WTC11 (cell line): ENCODE data around the gene MTA1. TPM values are rescaled to one million over a fixed set of nuclear protein-coding genes. Genes with fewer than 3 reads are reported as not detected.

ENCODE experiments used
- ATAC-seq: fragments of 200-7000 bp; cut with Tn5 transposase; 2 replicates; pipeline ENCODE4 v1.10.0; 2021; ENCODE audit warnings: mild to moderate bottlenecking, moderate library complexity
- CTCF ChIA-PET: fragments of 300-600 bp; sonication (Branson Sonifier 250); formaldehyde crosslinking; loops from one replicate; lab custom pipeline; 2021; ENCODE audit warnings: antibody characterized with exemption; lab: Charles Lee
- POLR2A ChIA-PET: fragments of 350-600 bp; sonication (Branson Sonifier 250); formaldehyde crosslinking; loops from one replicate; lab custom pipeline; 2021; ENCODE audit warnings: antibody characterized with exemption; lab: Charles Lee
- DNase-seq: peaks from one replicate; pipeline ENCODE4 v3.0.0; 2021; ENCODE audit warnings: low spot score
- H3K27ac Mint-ChIP-seq: 2 replicates; pipeline ENCODE4 v1.8.0; 2021; ENCODE audit warnings: mixed read lengths
- H3K27me3 Mint-ChIP-seq: 2 replicates; pipeline ENCODE4 v1.8.0; 2021; ENCODE audit warnings: low read depth, mild to moderate bottlenecking, moderate library complexity, mixed read lengths
- H3K36me3 Mint-ChIP-seq: 2 replicates; pipeline ENCODE4 v1.8.0; 2021; ENCODE audit warnings: mixed read lengths
- H3K4me1 Mint-ChIP-seq: 2 replicates; pipeline ENCODE4 v1.8.0; 2022; ENCODE audit warnings: mixed read lengths
- H3K4me3 Mint-ChIP-seq: 2 replicates; pipeline ENCODE4 v1.8.0; 2021; ENCODE audit warnings: mild to moderate bottlenecking, moderate library complexity, mixed read lengths
- H3K9me3 Mint-ChIP-seq: 2 replicates; pipeline ENCODE4 v1.8.0; 2021; ENCODE audit warnings: mixed read lengths
- ETV6 ChIP-seq: sonication (generic); formaldehyde crosslinking; IDR thresholded peaks from 2 replicates; pipeline ENCODE4 v1.8.1; 2022; ENCODE audit warnings: mild to moderate bottlenecking, missing genetic modification reagents
- FOXK1 ChIP-seq: sonication (generic); formaldehyde crosslinking; IDR thresholded peaks from 2 replicates; pipeline ENCODE4 v1.8.0; 2022; ENCODE audit warnings: mild to moderate bottlenecking, moderate library complexity, missing genetic modification reagents
- JAZF1 ChIP-seq: fragments of 250-450 bp; sonication (Bioruptor Pico); IDR thresholded peaks from 2 replicates; pipeline ENCODE4 v1.9.0; 2021; ENCODE audit warnings: moderate library complexity, mild to moderate bottlenecking, inconsistent platforms
- JUN ChIP-seq: sonication (generic); formaldehyde crosslinking; IDR thresholded peaks from 2 replicates; pipeline ENCODE4 v1.8.0; 2023; ENCODE audit warnings: mild to moderate bottlenecking, missing genetic modification reagents
- RORB ChIP-seq: fragments of 250-450 bp; sonication (Bioruptor Pico); IDR thresholded peaks from 2 replicates; pipeline ENCODE4 v1.9.0; 2021; ENCODE audit warnings: mild to moderate bottlenecking
- TP53 ChIP-seq: sonication (generic); formaldehyde crosslinking; IDR thresholded peaks from 2 replicates; pipeline ENCODE4 v1.8.1; 2023; ENCODE audit warnings: mild to moderate bottlenecking, missing genetic modification reagents
- ZNF416 ChIP-seq: fragments of 250-450 bp; sonication (Bioruptor Pico); IDR thresholded peaks from 2 replicates; pipeline ENCODE4 v1.9.0; 2021; ENCODE audit warnings: mild to moderate bottlenecking, inconsistent platforms
- total RNA-seq: library from RNA; stranded (reverse); gene quantifications from 3 replicates; pipeline ENCODE4 v1.2.3, GENCODE V29; 2021
- TF ChIP-seq, protein P1 (sequence below): sonication (generic); formaldehyde crosslinking; IDR thresholded peaks from 2 replicates; pipeline ENCODE4 v1.8.0; 2022; ENCODE audit warnings: missing genetic modification reagents
- TF ChIP-seq, protein P2 (sequence below): sonication (generic); formaldehyde crosslinking; IDR thresholded peaks from 2 replicates; pipeline ENCODE4 v1.8.0; 2022; ENCODE audit warnings: mild to moderate bottlenecking, missing genetic modification reagents
- TF ChIP-seq, protein P3 (sequence below): sonication (generic); formaldehyde crosslinking; IDR thresholded peaks from 2 replicates; pipeline ENCODE4 v1.8.0; 2022; ENCODE audit warnings: mild to moderate bottlenecking, missing genetic modification reagents
- TF ChIP-seq, protein P4 (sequence below): sonication (generic); formaldehyde crosslinking; IDR thresholded peaks from 2 replicates; pipeline ENCODE4 v1.8.1; 2022; ENCODE audit warnings: mild to moderate bottlenecking, moderate library complexity, missing genetic modification reagents
- TF ChIP-seq, protein P5 (sequence below): sonication (generic); formaldehyde crosslinking; IDR thresholded peaks from 2 replicates; pipeline ENCODE4 v1.8.0; 2023; ENCODE audit warnings: mild to moderate bottlenecking, missing genetic modification reagents
- TF ChIP-seq, protein P6 (sequence below): sonication (generic); formaldehyde crosslinking; IDR thresholded peaks from 2 replicates; pipeline ENCODE4 v1.8.0; 2023; ENCODE audit warnings: missing genetic modification reagents, mild to moderate bottlenecking, borderline replicate concordance
- TF ChIP-seq, protein P7 (sequence below): sonication (generic); formaldehyde crosslinking; IDR thresholded peaks from 2 replicates; pipeline ENCODE4 v1.8.1; 2023; ENCODE audit warnings: mild to moderate bottlenecking, missing genetic modification reagents, moderate library complexity

MTA1 gene
- total RNA-seq, 1 experiment from 2014 or later = 279 TPM

DNA sequence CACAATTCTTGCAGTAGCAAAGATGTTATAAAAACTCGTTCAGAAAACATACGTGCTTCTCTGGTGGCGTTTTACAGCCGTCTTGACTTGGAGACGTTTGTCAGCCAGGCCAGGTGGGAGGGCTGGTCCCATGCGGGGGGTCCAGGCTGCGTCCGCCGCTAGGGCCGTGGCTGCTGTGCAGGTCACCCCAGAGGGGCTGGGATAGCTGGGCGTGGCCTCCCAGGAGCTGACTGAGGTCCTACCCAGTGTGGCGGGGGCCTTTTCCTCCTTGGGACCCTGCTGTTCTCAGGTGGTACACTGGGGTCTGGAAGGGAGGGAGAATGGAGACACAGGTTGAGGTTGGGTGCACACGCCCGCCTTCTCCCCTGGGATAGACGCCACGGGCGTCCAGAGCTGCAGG lies 25.2 kb downstream of the MTA1 start:
- TF ChIP-seq, protein P1, sequence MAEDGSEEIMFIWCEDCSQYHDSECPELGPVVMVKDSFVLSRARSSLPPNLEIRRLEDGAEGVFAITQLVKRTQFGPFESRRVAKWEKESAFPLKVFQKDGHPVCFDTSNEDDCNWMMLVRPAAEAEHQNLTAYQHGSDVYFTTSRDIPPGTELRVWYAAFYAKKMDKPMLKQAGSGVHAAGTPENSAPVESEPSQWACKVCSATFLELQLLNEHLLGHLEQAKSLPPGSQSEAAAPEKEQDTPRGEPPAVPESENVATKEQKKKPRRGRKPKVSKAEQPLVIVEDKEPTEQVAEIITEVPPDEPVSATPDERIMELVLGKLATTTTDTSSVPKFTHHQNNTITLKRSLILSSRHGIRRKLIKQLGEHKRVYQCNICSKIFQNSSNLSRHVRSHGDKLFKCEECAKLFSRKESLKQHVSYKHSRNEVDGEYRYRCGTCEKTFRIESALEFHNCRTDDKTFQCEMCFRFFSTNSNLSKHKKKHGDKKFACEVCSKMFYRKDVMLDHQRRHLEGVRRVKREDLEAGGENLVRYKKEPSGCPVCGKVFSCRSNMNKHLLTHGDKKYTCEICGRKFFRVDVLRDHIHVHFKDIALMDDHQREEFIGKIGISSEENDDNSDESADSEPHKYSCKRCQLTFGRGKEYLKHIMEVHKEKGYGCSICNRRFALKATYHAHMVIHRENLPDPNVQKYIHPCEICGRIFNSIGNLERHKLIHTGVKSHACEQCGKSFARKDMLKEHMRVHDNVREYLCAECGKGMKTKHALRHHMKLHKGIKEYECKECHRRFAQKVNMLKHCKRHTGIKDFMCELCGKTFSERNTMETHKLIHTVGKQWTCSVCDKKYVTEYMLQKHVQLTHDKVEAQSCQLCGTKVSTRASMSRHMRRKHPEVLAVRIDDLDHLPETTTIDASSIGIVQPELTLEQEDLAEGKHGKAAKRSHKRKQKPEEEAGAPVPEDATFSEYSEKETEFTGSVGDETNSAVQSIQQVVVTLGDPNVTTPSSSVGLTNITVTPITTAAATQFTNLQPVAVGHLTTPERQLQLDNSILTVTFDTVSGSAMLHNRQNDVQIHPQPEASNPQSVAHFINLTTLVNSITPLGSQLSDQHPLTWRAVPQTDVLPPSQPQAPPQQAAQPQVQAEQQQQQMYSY (CRISPR knock-in tag) = no peak
- no peak for TF ChIP-seq FOXK1 (CRISPR knock-in tag)
- TF ChIP-seq, protein P2, sequence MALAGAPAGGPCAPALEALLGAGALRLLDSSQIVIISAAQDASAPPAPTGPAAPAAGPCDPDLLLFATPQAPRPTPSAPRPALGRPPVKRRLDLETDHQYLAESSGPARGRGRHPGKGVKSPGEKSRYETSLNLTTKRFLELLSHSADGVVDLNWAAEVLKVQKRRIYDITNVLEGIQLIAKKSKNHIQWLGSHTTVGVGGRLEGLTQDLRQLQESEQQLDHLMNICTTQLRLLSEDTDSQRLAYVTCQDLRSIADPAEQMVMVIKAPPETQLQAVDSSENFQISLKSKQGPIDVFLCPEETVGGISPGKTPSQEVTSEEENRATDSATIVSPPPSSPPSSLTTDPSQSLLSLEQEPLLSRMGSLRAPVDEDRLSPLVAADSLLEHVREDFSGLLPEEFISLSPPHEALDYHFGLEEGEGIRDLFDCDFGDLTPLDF (CRISPR knock-in tag) = no peak
- no peak for TF ChIP-seq TP53 (CRISPR knock-in tag)
- TF ChIP-seq ETV6 = no peak
- TF ChIP-seq ZNF416 = no peak
- no peak for TF ChIP-seq RORB (CRISPR knock-in tag)
- TF ChIP-seq, protein P3, sequence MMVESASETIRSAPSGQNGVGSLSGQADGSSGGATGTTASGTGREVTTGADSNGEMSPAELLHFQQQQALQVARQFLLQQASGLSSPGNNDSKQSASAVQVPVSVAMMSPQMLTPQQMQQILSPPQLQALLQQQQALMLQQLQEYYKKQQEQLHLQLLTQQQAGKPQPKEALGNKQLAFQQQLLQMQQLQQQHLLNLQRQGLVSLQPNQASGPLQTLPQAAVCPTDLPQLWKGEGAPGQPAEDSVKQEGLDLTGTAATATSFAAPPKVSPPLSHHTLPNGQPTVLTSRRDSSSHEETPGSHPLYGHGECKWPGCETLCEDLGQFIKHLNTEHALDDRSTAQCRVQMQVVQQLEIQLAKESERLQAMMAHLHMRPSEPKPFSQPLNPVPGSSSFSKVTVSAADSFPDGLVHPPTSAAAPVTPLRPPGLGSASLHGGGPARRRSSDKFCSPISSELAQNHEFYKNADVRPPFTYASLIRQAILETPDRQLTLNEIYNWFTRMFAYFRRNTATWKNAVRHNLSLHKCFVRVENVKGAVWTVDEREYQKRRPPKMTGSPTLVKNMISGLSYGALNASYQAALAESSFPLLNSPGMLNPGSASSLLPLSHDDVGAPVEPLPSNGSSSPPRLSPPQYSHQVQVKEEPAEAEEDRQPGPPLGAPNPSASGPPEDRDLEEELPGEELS = no peak
- TF ChIP-seq, protein P4, sequence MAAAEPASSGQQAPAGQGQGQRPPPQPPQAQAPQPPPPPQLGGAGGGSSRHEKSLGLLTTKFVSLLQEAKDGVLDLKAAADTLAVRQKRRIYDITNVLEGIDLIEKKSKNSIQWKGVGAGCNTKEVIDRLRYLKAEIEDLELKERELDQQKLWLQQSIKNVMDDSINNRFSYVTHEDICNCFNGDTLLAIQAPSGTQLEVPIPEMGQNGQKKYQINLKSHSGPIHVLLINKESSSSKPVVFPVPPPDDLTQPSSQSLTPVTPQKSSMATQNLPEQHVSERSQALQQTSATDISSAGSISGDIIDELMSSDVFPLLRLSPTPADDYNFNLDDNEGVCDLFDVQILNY (CRISPR knock-in tag) = no peak
- Mint-ChIP-seq H3K9me3 (no peaks in the 10 kb centered on the region), H3K27me3 (no peaks in the 10 kb centered on the region), H3K4me1 (no peaks in the 10 kb centered on the region), H3K4me3 (no peak overlapping the region), H3K27ac (no peak overlapping the region), H3K36me3 (peaks cover 17% of the 10 kb centered on the region)
- POLR2A ChIA-PET = no interaction called here
- DNase-seq (no peak), ATAC-seq (no peak)
- CTCF ChIA-PET = interaction anchor here (1.7 kb wide), 1 partner anchor 11 kb away, joined by 6 read pairs; no protein-coding TSS in a partner anchor

DNA sequence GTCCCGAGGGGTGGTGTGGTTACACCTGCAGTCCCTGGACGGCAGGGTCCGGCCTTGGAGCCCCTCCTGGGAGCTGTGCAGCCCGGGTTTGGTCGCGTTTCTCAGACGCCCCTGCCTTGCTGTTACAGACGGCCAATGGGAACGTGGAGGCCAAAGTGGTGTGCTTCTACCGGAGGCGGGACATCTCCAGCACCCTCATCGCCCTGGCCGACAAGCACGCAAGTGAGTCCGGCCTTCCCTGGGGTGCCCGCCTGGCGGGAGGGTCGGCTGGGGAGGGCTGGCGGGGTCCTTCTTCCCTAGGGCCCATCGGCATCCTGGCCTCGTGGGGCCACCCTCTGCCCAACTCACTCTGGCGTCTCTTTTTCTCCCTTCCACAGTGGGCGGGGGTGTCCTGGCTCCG lies 25.7 kb downstream of the MTA1 start:
- no peak for ATAC-seq
- POLR2A ChIA-PET = no interaction called here
- no peaks in the 10 kb centered on the region for H3K27me3 Mint-ChIP-seq
- no peak overlapping the region for H3K27ac Mint-ChIP-seq
- DNase-seq = no peak
- TF ChIP-seq JUN (CRISPR knock-in tag) = no peak
- TF ChIP-seq, protein P5, sequence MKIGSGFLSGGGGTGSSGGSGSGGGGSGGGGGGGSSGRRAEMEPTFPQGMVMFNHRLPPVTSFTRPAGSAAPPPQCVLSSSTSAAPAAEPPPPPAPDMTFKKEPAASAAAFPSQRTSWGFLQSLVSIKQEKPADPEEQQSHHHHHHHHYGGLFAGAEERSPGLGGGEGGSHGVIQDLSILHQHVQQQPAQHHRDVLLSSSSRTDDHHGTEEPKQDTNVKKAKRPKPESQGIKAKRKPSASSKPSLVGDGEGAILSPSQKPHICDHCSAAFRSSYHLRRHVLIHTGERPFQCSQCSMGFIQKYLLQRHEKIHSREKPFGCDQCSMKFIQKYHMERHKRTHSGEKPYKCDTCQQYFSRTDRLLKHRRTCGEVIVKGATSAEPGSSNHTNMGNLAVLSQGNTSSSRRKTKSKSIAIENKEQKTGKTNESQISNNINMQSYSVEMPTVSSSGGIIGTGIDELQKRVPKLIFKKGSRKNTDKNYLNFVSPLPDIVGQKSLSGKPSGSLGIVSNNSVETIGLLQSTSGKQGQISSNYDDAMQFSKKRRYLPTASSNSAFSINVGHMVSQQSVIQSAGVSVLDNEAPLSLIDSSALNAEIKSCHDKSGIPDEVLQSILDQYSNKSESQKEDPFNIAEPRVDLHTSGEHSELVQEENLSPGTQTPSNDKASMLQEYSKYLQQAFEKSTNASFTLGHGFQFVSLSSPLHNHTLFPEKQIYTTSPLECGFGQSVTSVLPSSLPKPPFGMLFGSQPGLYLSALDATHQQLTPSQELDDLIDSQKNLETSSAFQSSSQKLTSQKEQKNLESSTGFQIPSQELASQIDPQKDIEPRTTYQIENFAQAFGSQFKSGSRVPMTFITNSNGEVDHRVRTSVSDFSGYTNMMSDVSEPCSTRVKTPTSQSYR (CRISPR knock-in tag) = no peak
- TF ChIP-seq, protein P6, sequence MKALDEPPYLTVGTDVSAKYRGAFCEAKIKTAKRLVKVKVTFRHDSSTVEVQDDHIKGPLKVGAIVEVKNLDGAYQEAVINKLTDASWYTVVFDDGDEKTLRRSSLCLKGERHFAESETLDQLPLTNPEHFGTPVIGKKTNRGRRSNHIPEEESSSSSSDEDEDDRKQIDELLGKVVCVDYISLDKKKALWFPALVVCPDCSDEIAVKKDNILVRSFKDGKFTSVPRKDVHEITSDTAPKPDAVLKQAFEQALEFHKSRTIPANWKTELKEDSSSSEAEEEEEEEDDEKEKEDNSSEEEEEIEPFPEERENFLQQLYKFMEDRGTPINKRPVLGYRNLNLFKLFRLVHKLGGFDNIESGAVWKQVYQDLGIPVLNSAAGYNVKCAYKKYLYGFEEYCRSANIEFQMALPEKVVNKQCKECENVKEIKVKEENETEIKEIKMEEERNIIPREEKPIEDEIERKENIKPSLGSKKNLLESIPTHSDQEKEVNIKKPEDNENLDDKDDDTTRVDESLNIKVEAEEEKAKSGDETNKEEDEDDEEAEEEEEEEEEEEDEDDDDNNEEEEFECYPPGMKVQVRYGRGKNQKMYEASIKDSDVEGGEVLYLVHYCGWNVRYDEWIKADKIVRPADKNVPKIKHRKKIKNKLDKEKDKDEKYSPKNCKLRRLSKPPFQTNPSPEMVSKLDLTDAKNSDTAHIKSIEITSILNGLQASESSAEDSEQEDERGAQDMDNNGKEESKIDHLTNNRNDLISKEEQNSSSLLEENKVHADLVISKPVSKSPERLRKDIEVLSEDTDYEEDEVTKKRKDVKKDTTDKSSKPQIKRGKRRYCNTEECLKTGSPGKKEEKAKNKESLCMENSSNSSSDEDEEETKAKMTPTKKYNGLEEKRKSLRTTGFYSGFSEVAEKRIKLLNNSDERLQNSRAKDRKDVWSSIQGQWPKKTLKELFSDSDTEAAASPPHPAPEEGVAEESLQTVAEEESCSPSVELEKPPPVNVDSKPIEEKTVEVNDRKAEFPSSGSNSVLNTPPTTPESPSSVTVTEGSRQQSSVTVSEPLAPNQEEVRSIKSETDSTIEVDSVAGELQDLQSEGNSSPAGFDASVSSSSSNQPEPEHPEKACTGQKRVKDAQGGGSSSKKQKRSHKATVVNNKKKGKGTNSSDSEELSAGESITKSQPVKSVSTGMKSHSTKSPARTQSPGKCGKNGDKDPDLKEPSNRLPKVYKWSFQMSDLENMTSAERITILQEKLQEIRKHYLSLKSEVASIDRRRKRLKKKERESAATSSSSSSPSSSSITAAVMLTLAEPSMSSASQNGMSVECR (CRISPR knock-in tag) = no peak
- no peak for TF ChIP-seq JAZF1 (CRISPR knock-in tag)
- TF ChIP-seq, protein P7, sequence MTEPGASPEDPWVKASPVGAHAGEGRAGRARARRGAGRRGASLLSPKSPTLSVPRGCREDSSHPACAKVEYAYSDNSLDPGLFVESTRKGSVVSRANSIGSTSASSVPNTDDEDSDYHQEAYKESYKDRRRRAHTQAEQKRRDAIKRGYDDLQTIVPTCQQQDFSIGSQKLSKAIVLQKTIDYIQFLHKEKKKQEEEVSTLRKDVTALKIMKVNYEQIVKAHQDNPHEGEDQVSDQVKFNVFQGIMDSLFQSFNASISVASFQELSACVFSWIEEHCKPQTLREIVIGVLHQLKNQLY (CRISPR knock-in tag) = no peak
- H3K4me3 Mint-ChIP-seq = no peak overlapping the region
- no peaks in the 10 kb centered on the region for H3K9me3 Mint-ChIP-seq
- no peaks in the 10 kb centered on the region for H3K4me1 Mint-ChIP-seq
- peaks cover 20% of the 10 kb centered on the region for H3K36me3 Mint-ChIP-seq
- CTCF ChIA-PET = interaction anchor here (0.7 to 1.7 kb wide), 2 partner anchors 11 to 55 kb away, joined by 3 to 6 read pairs; no protein-coding TSS in a partner anchor
